Left renal pelvis (tissue), 4 donors: Measurements from ENCODE around the gene RAD51B. TPM values are rescaled to one million over a fixed set of nuclear protein-coding genes. Genes with fewer than 3 reads are reported as not detected.
A peak's percentile ranks its signal among the peaks of the same experiment; 100 is the strongest.

Experiments used
- DNase-seq, 4 donors: peaks; one replicate each; pipeline ENCODE4 v3.0.0-alpha.2; 2013; ENCODE audit warnings: low read depth in 4 of 4, low spot score in 3 of 4
- polyA plus RNA-seq, 4 donors: library from polyadenylated mRNA; unstranded; fragments of 120-200 nt; gene quantifications; one replicate each; pipeline ENCODE4 v1.2.1, GENCODE V29; 2013; ENCODE audit not compliant: insufficient read length in 4 of 4

Gene RAD51B
- polyA plus RNA-seq, 4 donors = 9.4 to 12.6 (median 11.6) TPM

DNA sequence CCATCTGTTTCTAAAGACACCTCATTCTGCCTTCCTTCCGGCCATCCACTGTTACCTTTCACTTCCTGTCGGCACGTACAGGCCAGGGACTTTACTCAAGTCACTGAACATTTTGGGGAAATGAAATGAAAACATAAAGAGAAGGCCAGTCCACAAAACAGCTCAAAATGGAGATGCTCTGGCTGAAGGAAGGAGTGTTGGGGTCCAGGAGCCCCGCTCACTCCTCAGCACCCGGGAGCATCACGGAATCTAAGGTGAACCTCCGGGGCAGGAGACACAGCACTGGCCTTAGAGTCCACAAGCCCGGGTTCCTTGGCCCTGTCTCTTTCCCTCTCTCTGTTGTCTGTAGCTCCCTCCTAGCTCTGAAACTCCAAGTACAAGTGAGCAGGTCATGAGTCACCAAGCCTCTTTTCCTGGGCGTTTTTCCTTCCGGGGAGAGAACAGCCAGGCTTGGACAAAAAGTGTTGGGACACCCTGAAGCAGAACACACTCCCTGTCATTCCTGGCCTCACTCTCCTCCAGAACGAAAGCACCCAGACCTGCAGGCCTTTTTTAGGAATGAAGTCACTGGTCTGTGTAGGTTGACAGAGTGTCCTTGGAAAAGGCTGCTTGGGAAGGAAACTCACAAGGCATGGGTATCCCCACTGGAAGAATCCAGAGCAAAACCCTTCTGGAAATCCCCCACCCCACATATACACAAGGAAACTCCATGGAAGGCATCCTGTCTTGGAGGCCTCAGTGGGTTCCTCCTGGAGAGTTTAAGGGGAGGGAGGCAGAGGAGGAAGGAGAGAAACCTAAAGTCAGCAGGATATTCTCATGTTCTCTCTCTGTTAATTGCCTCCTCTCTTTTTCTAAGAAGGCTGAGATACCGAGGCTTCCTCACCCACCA lies 728.0 kb downstream of the RAD51B start:
- no peak for DNase-seq

DNA sequence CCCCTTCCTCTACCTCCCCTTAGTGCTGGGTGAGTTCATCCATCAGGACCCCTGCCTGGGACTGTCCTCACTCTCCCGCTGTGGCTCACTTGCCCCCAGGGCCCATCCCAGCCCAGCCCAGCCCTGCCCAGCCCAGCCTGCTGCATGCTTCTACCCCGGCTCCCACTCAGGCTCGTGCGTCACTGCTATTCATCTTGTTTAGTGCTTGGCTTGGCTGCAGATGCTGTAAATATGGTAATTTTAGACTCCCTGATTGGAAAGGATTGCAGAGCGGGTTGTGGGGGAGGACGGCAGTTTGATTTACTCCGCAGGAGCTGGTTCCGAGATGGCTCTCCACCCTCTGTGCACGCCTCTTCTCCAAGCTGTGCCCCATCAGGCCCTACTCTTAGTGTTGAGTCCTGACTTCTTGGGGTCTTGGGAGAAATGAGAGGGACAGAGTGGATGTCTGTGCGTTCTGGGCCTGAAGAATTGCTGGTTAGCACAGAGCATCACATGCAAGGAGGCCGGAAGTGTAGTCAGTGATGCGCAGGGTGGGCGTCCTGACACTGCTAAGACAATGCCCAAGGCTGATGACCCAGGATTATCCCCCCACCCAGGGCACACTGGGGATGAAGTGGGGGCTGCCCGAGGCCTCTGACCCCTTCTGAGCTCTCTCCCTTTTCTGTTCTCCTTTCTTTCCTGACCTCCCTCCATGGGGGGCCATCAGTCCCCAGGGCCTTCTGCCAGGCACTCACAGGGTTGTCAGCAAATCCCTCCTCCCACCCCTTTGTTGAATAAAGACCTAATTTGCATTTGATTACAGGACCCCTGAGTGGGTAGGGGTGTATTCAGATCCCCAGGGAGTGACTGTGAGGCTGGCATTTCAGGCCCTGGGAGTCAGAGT lies 728.9 kb downstream of the RAD51B start:
- peak; percentile 95 to 98 (median 96) for DNase-seq

DNA sequence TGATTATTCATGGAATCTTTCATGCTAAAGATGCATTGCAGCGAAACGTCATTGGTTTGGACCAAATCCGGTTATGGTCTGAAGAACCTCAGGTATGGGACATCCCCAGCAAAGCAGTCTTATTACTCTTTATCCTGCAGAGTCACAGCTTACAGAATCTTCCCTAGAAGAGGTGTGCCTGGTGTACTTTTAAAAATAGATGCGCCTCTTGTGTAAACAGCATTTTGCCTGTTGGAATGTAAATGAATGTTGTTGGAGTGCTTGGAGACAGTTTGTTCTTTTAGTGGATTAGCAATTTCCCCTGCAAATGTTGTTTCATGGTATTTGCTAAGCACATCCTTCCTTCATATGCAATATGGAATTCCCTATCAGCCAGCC lies 730.7 kb downstream of the RAD51B start:
- DNase-seq = no peak

DNA sequence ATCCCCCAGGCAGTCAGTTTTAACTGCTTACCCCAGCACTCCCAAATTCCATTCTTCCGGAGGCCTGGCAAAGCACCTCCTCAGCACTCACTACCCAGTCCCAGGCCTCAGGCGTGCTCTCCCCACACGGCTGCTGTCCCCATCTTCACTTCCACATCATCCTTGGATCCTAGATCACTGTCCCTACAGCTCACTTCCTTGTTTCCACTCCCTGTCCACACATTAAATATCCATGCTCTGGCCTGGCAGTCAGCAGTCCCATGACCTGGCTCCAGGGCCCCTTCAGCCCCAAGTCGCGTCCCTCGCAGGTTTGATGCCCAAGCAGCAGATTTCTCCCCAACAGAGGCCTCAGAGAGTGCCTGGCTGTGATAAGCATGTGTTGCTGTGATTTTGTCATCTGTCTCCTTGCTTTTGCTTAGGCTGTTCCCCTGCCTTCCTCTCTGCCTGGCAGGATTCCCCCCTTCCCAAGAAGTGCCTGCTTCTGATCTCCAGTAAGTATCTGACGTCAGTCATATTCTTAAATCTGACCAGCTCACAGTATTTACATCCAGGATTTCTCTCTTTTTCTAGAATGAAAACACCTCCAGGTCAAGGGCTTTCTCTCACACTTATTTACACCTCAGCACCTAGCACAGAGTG lies 731.6 kb downstream of the RAD51B start:
- no peak for DNase-seq

DNA sequence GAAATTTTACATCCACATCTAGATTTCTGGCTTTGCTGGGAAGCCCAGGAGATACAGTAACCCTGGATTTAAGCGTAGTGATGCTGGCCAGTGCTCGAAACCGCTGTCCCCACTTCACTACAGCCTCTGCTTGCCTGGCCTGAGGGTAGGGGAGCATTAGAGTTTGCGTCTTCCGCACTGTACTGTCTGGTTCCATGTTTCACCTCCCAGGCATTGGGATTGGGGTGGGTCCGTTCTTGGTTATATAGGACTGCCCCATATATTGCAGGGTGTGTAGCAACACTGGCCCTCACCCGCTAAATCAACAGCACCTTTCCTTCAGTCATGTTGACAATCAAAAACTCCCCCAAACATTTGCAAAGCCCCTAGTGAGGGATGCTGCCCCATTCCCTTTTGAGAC lies 732.5 kb downstream of the RAD51B start:
- DNase-seq = no peak

DNA sequence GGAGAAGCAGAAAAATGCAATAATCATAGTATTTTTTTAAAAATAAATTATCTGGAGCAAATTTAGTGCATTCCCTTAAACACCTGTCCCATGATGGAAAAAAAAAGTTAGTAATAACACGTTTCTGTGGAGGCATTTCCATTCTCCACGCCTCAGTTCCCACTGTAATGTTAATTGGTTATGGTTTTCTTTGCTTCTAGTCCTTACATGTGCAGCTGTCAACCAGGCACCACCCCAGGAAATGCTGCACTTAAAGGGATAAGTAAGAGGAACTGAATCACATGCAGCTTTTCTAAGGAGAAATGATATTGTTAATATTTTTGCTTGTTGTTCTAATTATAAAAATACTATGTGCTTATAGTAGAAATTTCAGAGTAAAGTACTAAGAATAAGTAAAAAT lies 733.0 kb downstream of the RAD51B start:
- DNase-seq = no peak

DNA sequence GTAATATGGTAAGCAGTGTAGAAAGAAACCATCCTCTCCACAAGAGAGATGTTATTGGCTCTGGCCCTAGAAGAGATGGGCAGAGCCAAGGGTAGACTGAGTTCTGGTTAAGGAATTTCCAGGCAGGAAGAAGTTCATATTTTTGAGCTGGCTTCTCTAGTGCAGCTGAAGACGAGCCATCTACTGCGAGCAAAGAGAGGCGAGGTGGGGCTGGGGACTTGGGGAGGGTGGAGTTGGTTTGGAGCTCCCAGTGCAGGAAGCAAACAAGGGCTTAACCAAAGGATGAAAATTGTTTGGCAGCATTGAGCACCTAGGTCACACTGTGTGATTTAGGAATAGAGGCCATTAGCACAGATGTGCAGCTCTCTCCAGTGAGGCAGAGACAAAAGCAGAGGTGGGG lies 733.7 kb downstream of the RAD51B start:
- no peak for DNase-seq

DNA sequence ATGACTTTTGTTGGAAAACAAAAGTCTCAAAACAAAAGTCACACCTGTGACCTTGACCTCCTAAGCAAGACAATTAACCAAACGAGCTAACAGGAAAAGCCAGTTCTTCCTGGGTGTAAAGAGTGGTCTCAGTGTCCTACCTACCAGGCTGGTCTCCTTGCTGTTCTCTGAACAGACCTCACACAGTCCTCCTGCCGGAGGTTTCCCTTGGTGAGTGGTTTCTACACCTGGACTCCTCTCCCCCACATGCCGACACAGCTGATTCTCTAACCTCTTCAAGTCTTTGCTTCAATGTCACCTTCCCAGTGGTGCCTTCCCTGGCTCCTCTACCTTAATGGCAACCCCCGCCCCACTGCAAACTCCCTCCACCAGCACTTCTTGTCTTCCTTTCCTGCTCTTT lies 734.7 kb downstream of the RAD51B start:
- DNase-seq = no peak

DNA sequence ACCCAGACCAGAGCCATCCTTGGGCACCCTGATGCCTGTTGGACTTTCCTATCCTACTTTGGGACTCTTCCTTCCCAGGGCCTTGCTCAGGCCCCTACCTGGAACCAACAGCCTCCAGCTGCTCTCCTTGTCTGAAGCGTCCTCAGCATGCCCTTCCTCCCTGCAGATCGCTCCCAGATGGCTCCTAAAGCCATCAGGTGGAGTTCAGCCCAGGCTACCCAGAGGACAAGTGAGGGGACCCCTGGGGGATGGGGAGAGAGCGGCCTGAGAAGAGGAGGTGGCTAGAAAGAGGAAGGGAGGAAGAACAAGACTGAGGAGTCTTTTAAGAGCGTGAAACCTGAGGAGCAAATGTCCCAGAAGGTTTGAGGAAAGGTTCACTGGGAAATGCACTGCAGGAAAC lies 736.7 kb downstream of the RAD51B start:
- no peak for DNase-seq

DNA sequence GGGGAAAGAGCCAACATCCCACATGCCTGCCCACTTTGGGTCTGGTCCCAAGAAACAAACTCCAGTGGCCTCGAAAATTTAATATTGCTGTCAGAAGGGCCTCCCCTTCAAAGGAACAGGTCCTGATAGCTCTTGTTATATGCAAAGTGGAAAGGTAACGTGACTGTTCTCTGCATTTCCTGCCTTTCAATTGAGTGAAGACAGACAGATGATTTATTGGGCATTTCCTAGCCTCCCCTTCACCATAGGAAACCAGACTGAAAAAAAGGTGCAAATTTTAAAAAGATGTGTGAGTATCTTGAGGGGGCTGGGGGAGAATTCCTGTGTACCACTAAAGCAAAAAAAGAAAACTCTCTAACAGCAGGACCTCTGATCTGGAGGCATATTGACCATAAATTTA lies 738.1 kb downstream of the RAD51B start:
- DNase-seq = no peak

DNA sequence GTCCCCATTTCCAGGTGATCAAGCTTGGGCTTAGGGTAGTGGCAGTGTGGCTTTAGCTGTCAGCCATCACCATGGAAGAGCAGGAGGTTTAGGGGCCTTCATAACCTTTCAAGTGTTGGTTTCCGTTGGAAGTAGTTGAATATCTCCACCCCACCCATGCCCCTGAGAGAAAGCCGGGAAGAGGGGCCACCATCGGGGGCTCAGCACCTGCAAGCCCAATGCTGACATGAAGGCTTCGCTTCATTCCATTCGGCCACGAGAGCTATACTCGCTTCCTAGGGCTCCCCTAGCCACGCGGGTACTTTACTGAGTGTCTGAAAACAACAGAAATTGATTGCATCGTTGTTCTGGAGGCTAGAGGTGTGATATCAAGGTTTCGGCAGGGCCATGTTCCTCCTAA lies 738.5 kb downstream of the RAD51B start:
- no peak for DNase-seq

DNA sequence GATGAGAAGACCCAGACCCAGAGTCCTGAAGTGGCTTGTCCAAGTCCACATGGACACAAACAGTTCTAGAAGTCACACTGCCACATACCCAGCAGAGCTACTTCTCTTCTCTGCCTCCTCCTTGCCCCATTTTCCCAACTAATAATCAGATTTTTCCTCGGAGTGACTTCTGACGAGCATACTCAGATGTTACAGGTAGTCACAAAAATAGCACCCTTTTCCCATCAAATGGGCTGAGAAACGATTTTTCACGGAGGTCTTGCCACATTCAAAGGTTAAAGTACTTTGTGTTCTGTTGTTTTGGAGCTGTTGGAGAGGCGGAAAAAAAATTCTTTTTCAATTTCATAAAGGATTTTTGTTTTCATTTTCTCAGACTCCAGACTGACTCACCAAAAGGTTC lies 740.4 kb downstream of the RAD51B start:
- no peak for DNase-seq

DNA sequence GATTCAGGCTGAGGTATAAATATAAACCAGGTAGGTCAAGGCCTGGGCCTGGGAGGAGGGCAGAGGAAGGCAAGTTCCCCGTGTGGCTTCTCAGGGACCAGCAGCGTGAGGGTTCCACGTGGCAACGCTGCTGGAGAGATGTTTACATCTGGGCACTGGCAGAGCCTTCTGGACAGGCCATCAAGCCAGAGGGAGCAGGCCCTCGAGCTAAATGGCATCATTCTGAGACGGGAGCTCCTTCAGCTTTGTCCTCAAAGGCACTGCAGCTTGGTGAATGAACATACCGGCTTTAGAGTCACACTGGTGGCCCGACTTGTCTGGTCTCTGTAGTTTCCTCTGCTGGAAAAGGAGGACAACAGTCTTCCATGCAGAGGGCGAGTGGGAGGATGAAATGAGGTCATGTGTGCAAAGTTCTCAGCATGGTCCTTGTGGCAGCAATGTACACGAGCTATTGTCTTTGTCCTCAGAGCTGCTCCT lies 742.0 kb downstream of the RAD51B start:
- DNase-seq = no peak

DNA sequence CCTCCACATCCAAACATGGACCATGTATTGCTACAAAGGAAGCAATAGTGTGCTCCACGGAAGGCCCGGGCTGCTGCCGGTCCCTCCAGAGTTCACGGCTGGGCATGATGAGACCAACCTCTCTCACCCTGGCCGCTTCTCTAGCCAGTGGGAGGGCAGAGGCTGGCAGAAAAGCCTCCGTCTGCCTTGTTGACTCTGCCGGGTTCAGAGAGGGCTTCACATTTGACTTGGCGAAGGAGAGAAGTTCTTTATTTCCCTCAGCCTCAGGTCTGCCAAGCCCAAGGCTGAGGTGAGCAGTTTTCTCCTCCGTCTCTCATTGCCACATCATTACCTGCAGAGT lies 743.3 kb downstream of the RAD51B start:
- DNase-seq = no peak

DNA sequence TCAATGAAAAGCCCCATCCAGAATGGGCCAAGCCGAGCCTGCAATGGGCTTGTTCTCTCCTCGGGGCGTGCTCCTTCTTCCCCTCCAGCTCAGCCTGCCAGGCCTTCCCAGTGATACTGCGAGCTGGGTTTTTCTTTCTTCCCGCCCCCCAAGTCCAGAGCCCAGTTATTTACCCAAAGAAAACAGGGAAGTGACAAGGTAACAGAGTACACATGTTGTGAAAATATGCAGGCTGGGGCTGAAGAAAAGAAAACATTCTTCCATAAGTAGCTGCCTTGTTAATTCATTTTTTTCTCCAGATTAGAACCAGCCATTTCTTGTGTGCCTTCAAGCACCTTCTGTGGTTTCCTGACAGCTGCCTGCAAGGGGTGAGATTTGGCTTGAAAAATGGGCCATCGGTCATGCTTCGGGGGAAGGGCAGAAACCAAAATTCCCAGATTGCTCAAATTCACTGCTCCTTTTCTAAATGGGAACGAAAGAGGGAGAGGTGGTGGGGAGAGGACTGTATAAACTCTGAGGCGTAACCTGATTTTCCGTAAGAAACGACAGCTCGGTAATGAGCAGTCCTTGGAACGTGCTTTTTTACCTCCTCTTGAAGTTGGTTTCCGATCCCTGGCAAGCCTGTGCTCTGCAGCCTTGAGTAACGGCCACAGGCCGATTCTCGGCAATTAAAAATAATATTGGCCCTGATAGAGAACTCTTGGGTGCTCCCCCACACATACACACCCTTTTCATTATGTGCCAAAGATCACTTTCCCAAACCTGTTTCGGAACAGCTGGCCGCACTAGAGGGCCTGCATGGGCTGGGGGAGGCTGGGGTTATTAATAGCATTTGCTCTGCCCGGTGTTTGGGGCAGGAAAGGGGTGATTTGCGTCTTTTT lies 743.9 kb downstream of the RAD51B start:
- DNase-seq = peak in 1 of 4 donors; percentile 73

DNA sequence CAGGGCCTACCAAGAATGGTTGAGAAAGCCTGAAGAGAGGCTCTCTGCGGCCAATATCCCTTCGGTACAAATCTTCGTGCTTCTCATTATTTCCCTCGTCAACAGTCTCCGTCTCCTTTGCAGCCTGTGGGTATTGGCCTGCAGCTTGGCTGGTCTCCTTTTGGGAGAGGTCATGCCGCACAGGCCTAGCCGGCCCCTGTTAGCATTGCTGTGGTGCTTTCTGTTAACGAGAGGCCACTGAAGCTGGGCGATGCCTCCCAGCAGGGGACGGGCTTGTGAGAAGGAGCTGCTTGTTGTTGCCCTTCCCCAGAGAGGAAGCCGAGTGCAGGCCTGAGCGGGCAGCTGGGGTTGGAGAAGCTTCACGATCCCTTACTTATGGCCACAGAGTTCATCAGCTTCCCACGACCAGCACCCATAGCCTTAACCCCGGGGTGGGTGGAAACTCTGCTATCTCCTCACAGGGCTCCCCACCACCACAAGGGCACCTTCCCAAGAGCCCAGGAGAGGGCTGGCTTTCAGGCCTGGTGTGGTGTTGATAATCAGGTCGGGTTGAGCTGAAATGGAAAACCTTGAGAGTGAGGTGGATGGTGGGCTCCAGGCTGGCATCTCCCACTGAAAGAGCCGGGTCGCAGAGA lies 744.7 kb downstream of the RAD51B start:
- no peak for DNase-seq

DNA sequence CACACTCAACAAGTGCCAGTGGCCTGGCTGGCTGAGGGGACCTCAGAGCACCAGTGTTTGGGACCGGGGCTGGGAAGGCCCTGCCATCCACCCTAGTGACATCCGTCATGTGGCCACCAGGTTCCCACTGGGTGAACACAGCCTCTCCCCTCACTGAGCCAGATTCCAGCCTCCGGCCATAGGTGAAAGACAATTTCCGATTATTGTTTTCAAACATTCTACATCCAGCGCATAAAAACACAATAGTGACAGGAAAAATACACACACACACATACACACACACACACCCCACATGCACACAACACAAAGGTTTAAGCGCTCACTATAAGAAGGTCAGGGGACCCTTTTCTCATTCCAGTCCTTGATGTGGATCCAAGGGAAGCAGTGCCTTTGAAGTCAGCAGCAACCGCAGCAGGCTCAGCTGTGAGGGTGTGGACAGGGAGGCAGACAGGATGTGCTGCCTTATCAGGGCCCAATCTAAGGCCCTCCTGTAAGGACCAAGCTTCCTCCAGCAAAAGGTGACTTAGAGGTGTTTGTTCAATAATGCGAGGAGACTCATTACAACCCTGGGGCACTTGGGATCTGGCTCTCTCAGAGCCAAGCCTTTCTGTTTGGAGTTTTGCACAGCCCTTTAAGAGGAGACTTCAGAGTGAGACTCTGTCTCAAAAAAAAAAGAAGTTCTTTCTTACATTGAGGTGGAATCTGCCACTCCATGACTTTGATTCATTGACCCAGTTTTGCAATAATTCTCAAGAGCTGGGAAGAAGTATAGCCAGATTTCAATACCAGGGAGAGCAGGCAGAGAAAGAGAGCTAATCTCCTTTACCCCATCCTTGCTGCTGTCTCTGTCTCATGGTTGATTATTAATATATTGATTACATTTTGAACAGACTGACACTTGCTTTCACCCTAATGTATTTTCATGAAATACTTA lies 745.5 kb downstream of the RAD51B start:
- DNase-seq = no peak

DNA sequence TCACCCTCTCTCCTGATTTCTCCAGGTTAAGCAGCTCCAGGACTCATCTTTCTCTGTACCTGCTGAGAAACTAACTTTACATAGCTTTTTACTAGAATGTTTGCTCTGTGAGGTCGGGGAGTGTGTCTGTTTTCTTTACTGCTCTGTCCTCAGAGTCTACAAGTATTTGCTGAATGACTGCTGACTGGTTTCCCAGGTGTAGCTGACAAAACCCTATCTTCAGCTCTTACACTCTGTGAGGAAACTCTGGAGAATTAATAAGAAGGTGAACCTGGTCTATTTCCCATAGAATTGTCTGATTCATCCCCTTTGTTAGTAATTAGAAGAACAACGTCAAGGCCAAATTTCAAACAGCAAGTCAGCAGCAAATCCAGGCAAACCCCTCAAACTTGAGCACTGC lies 746.5 kb downstream of the RAD51B start:
- no peak for DNase-seq
